VCaP (cell line): ENCODE measurements around the gene ABCA4.

Source experiments
- H3K27ac ChIP-seq: fragments of 450-650 bp; 2 replicates; pipeline ENCODE4 v1.5.1; 2017
- CTCF ChIP-seq: fragments of 450-650 bp; conservative IDR thresholded peaks from 2 replicates; pipeline ENCODE4 v1.5.1; 2017; ENCODE audit warnings: mild to moderate bottlenecking, moderate library complexity

Gene ABCA4

GRCh38 chr1:94084547-94084946 is 36.4 kb downstream of the ABCA4 start:
- no peak overlapping the region for H3K27ac ChIP-seq
- no peak for TF ChIP-seq CTCF

GRCh38 chr1:94084085-94084484 is 36.9 kb downstream of the ABCA4 start:
- TF ChIP-seq CTCF = no peak
- H3K27ac ChIP-seq = no peak overlapping the region

GRCh38 chr1:94083681-94084080 is 37.3 kb downstream of the ABCA4 start:
- H3K27ac ChIP-seq = no peak overlapping the region
- no peak for TF ChIP-seq CTCF

- TF ChIP-seq CTCF = no peak
- no peak overlapping the region for H3K27ac ChIP-seq
Measured at GRCh38 chr1:94081566-94082344, 39.2 kb downstream of the ABCA4 start.

- no peak overlapping the region for H3K27ac ChIP-seq
Measured at GRCh38 chr1:94079989-94080388, 41.0 kb downstream of the ABCA4 start.

GRCh38 chr1:94079080-94079940 is 41.6 kb downstream of the ABCA4 start:
- H3K27ac ChIP-seq = no peak overlapping the region
- no peak for TF ChIP-seq CTCF

More at GRCh38 chr1:94079989-94080388, 41.0 kb downstream of the ABCA4 start:
- TF ChIP-seq CTCF = no peak

- TF ChIP-seq CTCF = no peak
- peak overlapping the region; percentile 97; the same call in 1 of the 2 replicates for H3K27ac ChIP-seq
Measured at GRCh38 chr1:94072840-94073522, 48.0 kb downstream of the ABCA4 start.
